HL-60 (cell line): Measurements from ENCODE around the gene FMNL2.

ENCODE experiments used
- DNase-seq, 2 experiments: peaks; one replicate each; pipeline ENCODE4 v3.0.0-alpha.2; 2010 to 2020; ENCODE audit warnings: low read depth in 1 of 2, low spot score in 1 of 2
- H3K27ac ChIP-seq: fragments of 250-450 bp; sonication (Bioruptor Pico); replicated peaks from 2 replicates; pipeline ENCODE4 v1.5.1; 2020; ENCODE audit warnings: mild to moderate bottlenecking, moderate library complexity
- H3K27me3 ChIP-seq: fragments of 250-450 bp; sonication (Bioruptor Pico); 2 replicates; pipeline ENCODE4 v1.5.1; 2021; ENCODE audit warnings: mild to moderate bottlenecking, moderate library complexity; ENCODE audit not compliant: insufficient read depth, poor library complexity, severe bottlenecking
- H3K4me3 ChIP-seq: replicated peaks from 2 replicates; pipeline ENCODE4 v1.5.1; 2011; ENCODE audit warnings: mild to moderate bottlenecking, control low read depth, low read length; ENCODE audit not compliant: insufficient read depth
- CTCF ChIP-seq: IDR thresholded peaks from one replicate; pipeline ENCODE4 v1.5.1; 2011; ENCODE audit warnings: low read length, control low read depth, inconsistent platforms; ENCODE audit not compliant: insufficient read depth
- GABPA ChIP-seq: IDR thresholded peaks from 2 replicates; pipeline ENCODE4 v1.6.1; 2012; ENCODE audit warnings: low read depth
- POLR2AphosphoS5 ChIP-seq: IDR thresholded peaks from 2 replicates; pipeline ENCODE4 v1.6.1; 2012; ENCODE audit warnings: low read depth
- REST ChIP-seq: IDR thresholded peaks from 2 replicates; pipeline ENCODE4 v1.6.1; 2012; ENCODE audit warnings: low read depth; ENCODE audit not compliant: insufficient replicate concordance
- SPI1 ChIP-seq: IDR thresholded peaks from 2 replicates; pipeline ENCODE4 v1.6.1; 2012; ENCODE audit warnings: low read depth, mild to moderate bottlenecking, borderline replicate concordance

Gene FMNL2

DNA sequence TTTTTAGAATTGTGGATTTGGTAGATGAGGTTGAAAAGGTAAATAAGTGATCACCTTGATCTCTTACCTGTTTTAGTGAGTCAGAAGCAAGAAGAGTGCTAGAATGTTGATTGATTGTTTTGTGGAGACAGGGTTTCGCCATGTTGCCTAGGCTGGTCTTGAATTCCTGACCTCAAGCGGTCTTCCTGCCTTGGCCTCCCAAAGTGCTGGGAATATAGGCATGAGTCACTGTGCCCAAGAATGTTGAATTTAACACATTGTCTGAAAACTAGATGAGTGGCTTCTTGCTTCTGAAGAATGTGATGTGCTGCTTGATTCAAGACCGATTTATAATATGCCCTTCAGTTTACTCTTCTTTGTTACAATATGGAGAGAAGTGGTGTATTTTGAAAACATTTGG is 121.3 kb downstream of the FMNL2 start:
- H3K27ac ChIP-seq, result no peak overlapping the region
- DNase-seq, result no peak
- TF ChIP-seq POLR2AphosphoS5 (no peak), GABPA (no peak), CTCF (no peak)
- H3K4me3 ChIP-seq, result no peak overlapping the region
- H3K27me3 ChIP-seq, result no peaks in the 10 kb centered on the region

DNA sequence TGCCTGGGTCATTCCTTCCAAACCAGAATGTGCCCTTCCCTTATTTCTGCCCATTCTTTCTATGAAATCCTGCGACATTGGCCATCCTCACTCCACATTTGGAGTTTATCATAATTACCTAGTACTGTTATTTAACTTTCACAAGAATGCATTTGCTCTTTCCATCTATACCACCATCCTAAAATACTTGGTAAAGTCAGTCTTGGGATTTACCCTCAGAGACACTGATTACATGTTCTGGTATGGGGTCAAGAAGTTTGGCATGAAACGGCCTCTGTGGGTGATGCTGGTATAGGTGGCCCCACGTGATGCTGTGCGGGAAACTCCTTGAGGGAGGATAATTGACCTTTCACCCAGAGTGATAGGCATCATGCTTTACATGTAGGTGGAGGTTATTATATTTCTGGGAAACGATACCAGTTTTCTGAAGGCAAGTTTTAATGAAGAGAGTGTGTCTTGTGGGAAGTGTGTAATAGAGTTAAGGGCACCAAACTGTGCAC is 123.5 kb downstream of the FMNL2 start:
- DNase-seq, result no peak
- H3K27me3 ChIP-seq, result no peaks in the 10 kb centered on the region
- no peak overlapping the region for H3K4me3 ChIP-seq
- no peak for TF ChIP-seq GABPA
- TF ChIP-seq CTCF, result no peak
- no peak for TF ChIP-seq REST
- no peak for TF ChIP-seq SPI1
- TF ChIP-seq POLR2AphosphoS5, result no peak
- H3K27ac ChIP-seq, result no peak overlapping the region

- Histone ChIP-seq H3K27ac (no peak overlapping the region), H3K27me3 (no peaks in the 10 kb centered on the region), H3K4me3 (no peak overlapping the region)
- DNase-seq, result no peak
- no peak for TF ChIP-seq REST
- no peak for TF ChIP-seq GABPA
- TF ChIP-seq CTCF, result no peak
- TF ChIP-seq SPI1, result no peak
- no peak for TF ChIP-seq POLR2AphosphoS5
These were observed 124.1 kb downstream of the FMNL2 start for GRCh38 chr2:152459091-152459490.

GRCh38 chr2:152460567-152460966 is 125.6 kb downstream of the FMNL2 start:
- Histone ChIP-seq H3K4me3 (no peak overlapping the region), H3K27me3 (no peaks in the 10 kb centered on the region), H3K27ac (no peak overlapping the region)
- DNase-seq, result no peak
- no peak for TF ChIP-seq SPI1
- TF ChIP-seq REST, result no peak
- no peak for TF ChIP-seq CTCF
- TF ChIP-seq GABPA, result no peak
- TF ChIP-seq POLR2AphosphoS5, result no peak
